OCI-LY7 (cell line): ENCODE data around the gene ASB10. TPM values are rescaled to one million over a fixed set of nuclear protein-coding genes. Genes with fewer than 3 reads are reported as not detected.

ENCODE experiments used
- BruUV-seq: library from RNA; stranded (reverse); fragments of 400-500 nt; replicated peaks from 2 replicates; lab custom pipeline; 2021; lab: Mats Ljungman, UMichigan
- CTCF ChIA-PET: fragments of 300-600 bp; sonication (Branson Sonifier 250); formaldehyde crosslinking; loops from one replicate; lab custom pipeline; 2022; ENCODE audit warnings: antibody characterized with exemption; ENCODE audit not compliant: unreplicated experiment; lab: Charles Lee
- POLR2A ChIA-PET: fragments of 300-600 bp; sonication (Branson Sonifier 250); formaldehyde crosslinking; loops from one replicate; lab custom pipeline; 2022; ENCODE audit warnings: antibody characterized with exemption; lab: Charles Lee
- DNase-seq: peaks from one replicate; pipeline ENCODE4 v3.0.0-alpha.2; 2015; ENCODE audit warnings: low spot score
- H2AFZ ChIP-seq: fragments of 200-600 bp; sonication (generic), shearing (Covaris generic); 2 replicates; pipeline ENCODE4 v1.6.1; 2014; ENCODE audit warnings: mild to moderate bottlenecking, antibody characterized with exemption, low read length, moderate library complexity
- H3K27ac ChIP-seq: fragments of 200-600 bp; sonication (generic); 2 replicates; pipeline ENCODE4 v1.5.1; 2014; ENCODE audit warnings: mixed run types, low read depth, mild to moderate bottlenecking, moderate library complexity, low read length, inconsistent platforms; ENCODE audit not compliant: poor library complexity, severe bottlenecking
- H3K36me3 ChIP-seq: fragments of 200-600 bp; sonication (generic); 2 replicates; pipeline ENCODE4 v1.6.1; 2014; ENCODE audit warnings: mild to moderate bottlenecking, antibody characterized with exemption, low read length, moderate library complexity, mixed read lengths; ENCODE audit not compliant: insufficient read depth
- H3K4me1 ChIP-seq: fragments of 200-600 bp; sonication (generic); 2 replicates; pipeline ENCODE4 v1.5.1; 2014; ENCODE audit warnings: mild to moderate bottlenecking, low read length; ENCODE audit not compliant: insufficient read depth, poor library complexity, severe bottlenecking
- H3K4me2 ChIP-seq: fragments of 200-600 bp; sonication (generic); 2 replicates; pipeline ENCODE4 v1.6.1; 2014; ENCODE audit warnings: mild to moderate bottlenecking, low read length
- H3K4me3 ChIP-seq: fragments of 200-600 bp; sonication (generic); 2 replicates; pipeline ENCODE4 v1.5.1; 2014; ENCODE audit warnings: mild to moderate bottlenecking, low read depth, low read length; ENCODE audit not compliant: poor library complexity, severe bottlenecking
- H3K79me2 ChIP-seq: fragments of 200-600 bp; sonication (generic); 2 replicates; pipeline ENCODE4 v1.6.1; 2016; ENCODE audit warnings: low read depth, mild to moderate bottlenecking, low read length, moderate library complexity, mixed read lengths; ENCODE audit not compliant: insufficient read depth
- H3K9me2 ChIP-seq: fragments of 200-600 bp; sonication (generic); 2 replicates; pipeline ENCODE4 v1.6.1; 2016; ENCODE audit warnings: mild to moderate bottlenecking, low read length, mixed read lengths; ENCODE audit not compliant: insufficient read depth
- H3K9me3 ChIP-seq: fragments of 200-600 bp; sonication (generic); 2 replicates; pipeline ENCODE4 v1.6.1; 2014; ENCODE audit warnings: mild to moderate bottlenecking, mixed run types, low read length, mixed read lengths
- H4K20me1 ChIP-seq: fragments of 200-600 bp; sonication (generic); 2 replicates; pipeline ENCODE4 v1.6.1; 2014; ENCODE audit warnings: mild to moderate bottlenecking, antibody characterized with exemption, low read length, moderate library complexity, mixed read lengths; ENCODE audit not compliant: insufficient read depth
- EZH2phosphoT487 ChIP-seq: fragments of 200-600 bp; sonication (generic); IDR thresholded peaks from 2 replicates; pipeline ENCODE4 v1.6.1; 2018; ENCODE audit warnings: low read depth, borderline replicate concordance, mild to moderate bottlenecking, mixed run types, antibody characterized with exemption, low read length, moderate library complexity, mixed read lengths
- intact Hi-C: fragments of 100-400 bp; cut with micrococcal nuclease; formaldehyde crosslinking; loops from one replicate; pipeline ENCODE4 v1.10.0; 2022; ENCODE audit not compliant: unreplicated experiment
- total RNA-seq, 2 experiments: library from RNA; depleted of rRNA in 1 of 2; stranded (reverse); fragments of >200 nt in 1 of 2; shearing (Covaris generic) in 1 of 2; gene quantifications; 2 replicates each; pipeline ENCODE4 v1.2.3, GENCODE V29; 2014 to 2022
- TF ChIP-seq, protein P1 (sequence below): fragments of 200-600 bp; sonication (generic); conservative IDR thresholded peaks from 2 replicates; pipeline ENCODE4 v1.5.1; 2014; ENCODE audit warnings: mild to moderate bottlenecking, antibody characterized with exemption, low read length, moderate library complexity, mixed read lengths

The ASB10 gene
- total RNA-seq, 2 experiments from 2014 or later, result not detected

DNA sequence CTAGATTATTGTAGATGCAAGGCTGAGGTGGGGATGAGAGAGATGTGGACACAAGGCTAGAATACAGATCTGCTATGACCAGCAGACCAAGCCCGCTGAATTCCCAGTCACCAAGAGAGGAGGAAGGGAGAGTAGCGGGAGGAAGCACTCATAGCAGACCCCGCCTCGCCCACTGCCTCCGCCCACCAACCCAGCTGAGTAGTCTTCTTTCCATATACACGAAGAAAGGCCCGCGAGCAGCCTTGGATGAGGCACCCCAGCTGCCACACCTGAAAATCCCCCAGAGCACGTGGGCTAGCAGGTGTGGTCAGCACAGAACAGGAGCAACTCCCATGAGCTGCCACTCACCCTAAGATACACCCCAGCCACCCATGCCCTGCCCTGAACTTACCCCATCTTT, 31.1 kb upstream of the ASB10 start:
- ChIA-PET POLR2A (no interaction called here), CTCF (no interaction called here)
- Histone ChIP-seq H3K9me3 (no peaks in the 10 kb centered on the region), H3K4me1 (no peaks in the 10 kb centered on the region), H3K36me3 (peaks cover 96% of the 10 kb centered on the region), H2AFZ (no peak overlapping the region), H3K27ac (no peak overlapping the region), H4K20me1 (no peaks in the 10 kb centered on the region; the same call in 1 of the 2 replicates), H3K9me2 (no peaks in the 10 kb centered on the region), H3K79me2 (no peaks in the 10 kb centered on the region), H3K4me3 (no peak overlapping the region), H3K4me2 (no peak overlapping the region)
- BruUV-seq, result no TSS peak
- intact Hi-C loops, result no loop called here
- TF ChIP-seq EZH2phosphoT487, result no peak
- TF ChIP-seq, protein P1, sequence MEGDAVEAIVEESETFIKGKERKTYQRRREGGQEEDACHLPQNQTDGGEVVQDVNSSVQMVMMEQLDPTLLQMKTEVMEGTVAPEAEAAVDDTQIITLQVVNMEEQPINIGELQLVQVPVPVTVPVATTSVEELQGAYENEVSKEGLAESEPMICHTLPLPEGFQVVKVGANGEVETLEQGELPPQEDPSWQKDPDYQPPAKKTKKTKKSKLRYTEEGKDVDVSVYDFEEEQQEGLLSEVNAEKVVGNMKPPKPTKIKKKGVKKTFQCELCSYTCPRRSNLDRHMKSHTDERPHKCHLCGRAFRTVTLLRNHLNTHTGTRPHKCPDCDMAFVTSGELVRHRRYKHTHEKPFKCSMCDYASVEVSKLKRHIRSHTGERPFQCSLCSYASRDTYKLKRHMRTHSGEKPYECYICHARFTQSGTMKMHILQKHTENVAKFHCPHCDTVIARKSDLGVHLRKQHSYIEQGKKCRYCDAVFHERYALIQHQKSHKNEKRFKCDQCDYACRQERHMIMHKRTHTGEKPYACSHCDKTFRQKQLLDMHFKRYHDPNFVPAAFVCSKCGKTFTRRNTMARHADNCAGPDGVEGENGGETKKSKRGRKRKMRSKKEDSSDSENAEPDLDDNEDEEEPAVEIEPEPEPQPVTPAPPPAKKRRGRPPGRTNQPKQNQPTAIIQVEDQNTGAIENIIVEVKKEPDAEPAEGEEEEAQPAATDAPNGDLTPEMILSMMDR, result no peak
- DNase-seq, result no peak

DNA sequence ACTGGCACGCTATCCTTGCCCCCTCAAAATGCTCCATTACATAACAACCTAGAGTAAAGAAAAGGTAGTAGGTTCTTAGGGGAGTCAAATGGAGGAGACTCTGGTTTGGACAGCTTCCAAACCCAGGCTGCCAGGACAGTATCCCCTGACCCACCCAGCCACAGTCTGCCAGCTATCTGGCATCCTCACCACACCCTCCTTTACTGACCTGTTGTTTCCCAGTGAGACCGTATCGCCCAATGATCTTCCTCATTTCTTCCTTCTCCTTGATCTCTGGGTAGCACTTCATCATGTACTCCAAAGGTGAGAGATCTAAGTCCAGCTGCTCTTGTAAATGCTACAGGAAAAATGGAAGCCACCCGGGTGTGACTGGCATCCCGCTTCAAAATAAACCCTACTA, 28.3 kb upstream of the ASB10 start:
- Histone ChIP-seq H3K4me3 (no peak overlapping the region), H3K9me2 (no peaks in the 10 kb centered on the region), H3K9me3 (no peaks in the 10 kb centered on the region), H2AFZ (no peak overlapping the region), H3K4me2 (no peak overlapping the region), H4K20me1 (no peaks in the 10 kb centered on the region), H3K4me1 (no peaks in the 10 kb centered on the region), H3K36me3 (peaks cover 87% of the 10 kb centered on the region), H3K79me2 (no peaks in the 10 kb centered on the region), H3K27ac (no peak overlapping the region)
- no peak for TF ChIP-seq EZH2phosphoT487
- TF ChIP-seq, protein P1, result no peak
- POLR2A ChIA-PET, result no interaction called here
- BruUV-seq, result no TSS peak
- DNase-seq, result no peak
- CTCF ChIA-PET, result no interaction called here
- intact Hi-C loops, result no loop called here

DNA sequence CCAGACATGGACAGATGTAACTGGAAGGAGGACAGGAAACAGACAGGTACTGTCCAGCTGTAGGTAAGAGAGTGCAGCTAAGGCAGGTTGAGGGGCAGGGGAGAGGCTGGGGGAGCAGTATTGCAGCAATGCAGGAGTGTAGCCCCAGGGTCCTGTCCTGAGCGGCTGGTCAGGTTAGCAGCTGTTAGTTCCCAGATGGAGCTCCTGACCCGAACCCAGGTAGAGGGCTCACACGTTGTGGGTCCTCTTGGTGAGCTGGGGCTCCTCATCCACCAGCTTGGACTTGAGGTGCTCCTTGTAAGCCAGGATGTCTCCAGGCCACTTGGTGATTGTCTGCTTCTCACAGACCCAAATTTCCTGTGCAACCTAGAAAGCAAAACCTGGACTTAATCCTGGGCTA, 26.8 kb upstream of the ASB10 start:
- H3K36me3 ChIP-seq, result peaks cover 71% of the 10 kb centered on the region
- POLR2A ChIA-PET, result interaction anchor here (0.6 to 0.7 kb wide), 2 partner anchors 31 to 37 kb away, joined by 3 read pairs; no protein-coding TSS in a partner anchor
- H3K27ac ChIP-seq, result no peak overlapping the region
- BruUV-seq, result no TSS peak
- H3K4me2 ChIP-seq, result no peak overlapping the region
- no peak overlapping the region for H2AFZ ChIP-seq
- intact Hi-C loops, result no loop called here
- no peak overlapping the region for H3K4me3 ChIP-seq
- DNase-seq, result no peak
- H3K9me3 ChIP-seq, result no peaks in the 10 kb centered on the region
- no peaks in the 10 kb centered on the region for H3K79me2 ChIP-seq
- H3K4me1 ChIP-seq, result no peaks in the 10 kb centered on the region
- CTCF ChIA-PET, result no interaction called here
- no peak for TF ChIP-seq EZH2phosphoT487
- TF ChIP-seq, protein P1, result no peak
- no peaks in the 10 kb centered on the region for H3K9me2 ChIP-seq
- H4K20me1 ChIP-seq, result no peaks in the 10 kb centered on the region
